Measurements from ENCODE around the gene CASR. TPM values are rescaled to one million over a fixed set of nuclear protein-coding genes. Genes with fewer than 3 reads are reported as not detected.

Gene CASR
- total RNA-seq, 1 experiment from 2014 or later, result 0.02 TPM

- no CpG with 5 or more reads among the region's 2 CpGs for WGBS (ENCODE audit: extremely low coverage, insufficient read length, low lambda C conversion rate)
- Mint-ChIP-seq H3K9me3 (peaks cover 0 to 1% of the 10 kb centered on the region in 2 experiments; a peak in 1 of 5 replicates), H3K4me3 (no peak overlapping the region), H3K27me3 (ENCODE audit: low read depth) (no peaks in the 10 kb centered on the region), H3K4me1 (no peaks in the 10 kb centered on the region), H3K36me3 (ENCODE audit: insufficient read depth in 1 of 3, low read depth in 3 of 3) (no peaks in the 10 kb centered on the region; a peak in 1 of 7 replicates), H3K27ac (no peak overlapping the region)
- no peak for TF ChIP-seq CTCF (conservative IDR thresholded peaks at IDR 0.05)
- Histone ChIP-seq H2AK5ac (ENCODE audit: insufficient read length, low read length) (no peak overlapping the region), H4K20me1 (ENCODE audit: control insufficient read depth, insufficient read depth, insufficient read length) (no peaks in the 10 kb centered on the region), H2AFZ (ENCODE audit: low read length) (no peak overlapping the region), H4K91ac (ENCODE audit: insufficient read length, low read depth, low read length) (no peak overlapping the region), H3K23me2 (ENCODE audit: insufficient read length, low read depth, low read length, poor library complexity, severe bottlenecking) (no peaks in the 10 kb centered on the region), H2BK12ac (ENCODE audit: insufficient read length, low read depth, low read length) (no peak overlapping the region), H2BK5ac (ENCODE audit: insufficient read length, low read length) (no peak overlapping the region), H4K5ac (ENCODE audit: insufficient read length, low read depth, low read length) (no peak overlapping the region), H3K4me2 (ENCODE audit: insufficient read depth, insufficient read length, low read length) (no peak overlapping the region), H3K27me3 (ENCODE audit: insufficient read depth, low read length) (no peaks in the 10 kb centered on the region), H4K8ac (replicated peaks; ENCODE audit: insufficient read length, low read depth, low read length) (no peak overlapping the region), H3K56ac (ENCODE audit: insufficient read length, low read depth, low read length) (no peak overlapping the region), H3K4ac (ENCODE audit: low read depth, low read length) (no peak overlapping the region), H3K9ac (ENCODE audit: extremely low read depth, insufficient read length, low read length) (no peak overlapping the region), H3K23ac (ENCODE audit: insufficient read length, low read depth, low read length) (no peak overlapping the region), H3K4me1 (ENCODE audit: insufficient read depth, low read length) (no peaks in the 10 kb centered on the region), H3K27ac (ENCODE audit: insufficient read length, low read depth, low read length) (no peak overlapping the region), H3K79me2 (ENCODE audit: insufficient read depth, low read length) (no peaks in the 10 kb centered on the region), H3T11ph (ENCODE audit: low read length) (no peak overlapping the region), H2BK15ac (ENCODE audit: low read depth, low read length) (no peak overlapping the region), H3K18ac (ENCODE audit: insufficient read length, low read depth, low read length) (no peak overlapping the region), H2BK120ac (ENCODE audit: low read depth, low read length, poor library complexity, severe bottlenecking) (no peak overlapping the region), H3K9me3 (ENCODE audit: control insufficient read depth, low read depth, low read length) (no peaks in the 10 kb centered on the region), H3K79me1 (ENCODE audit: insufficient read depth, low read depth, low read length, poor library complexity, severe bottlenecking) (no peaks in the 10 kb centered on the region), H2BK20ac (ENCODE audit: low read depth, low read length, poor library complexity, severe bottlenecking) (no peak overlapping the region), H3K14ac (ENCODE audit: insufficient read depth, low read length) (no peak overlapping the region)
- no peak for DNase-seq
Measured at GRCh38 chr3:122298239-122298638, 114.8 kb downstream of the CASR start.
